Measurements from ENCODE around the gene ZNF790.
A peak's percentile ranks its signal among the peaks of the same experiment; 100 is the strongest.

ZNF790 gene

DNA sequence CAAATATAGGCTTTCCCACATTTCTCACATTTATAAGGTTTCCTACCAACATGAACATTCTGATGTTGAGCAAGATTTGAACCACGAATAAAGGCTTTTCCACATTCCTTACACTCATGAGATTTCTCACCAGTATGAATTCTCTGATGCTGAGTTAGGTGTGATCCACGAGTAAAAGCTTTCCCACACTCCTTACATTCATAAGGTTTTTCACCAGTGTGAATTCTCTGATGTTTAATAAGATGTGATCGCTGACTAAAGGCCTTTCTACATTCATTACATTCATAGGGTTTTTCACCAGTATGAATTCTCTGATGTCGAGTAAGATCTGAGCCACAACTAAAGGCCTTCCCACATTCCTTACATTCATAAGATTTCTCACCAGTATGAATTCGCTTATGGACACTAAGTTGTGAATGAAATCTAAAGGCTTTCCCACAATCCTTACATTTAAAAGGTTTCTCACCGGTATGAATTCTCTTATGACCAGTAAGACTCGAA, 19.0 kb downstream of the ZNF790 start:
- no peak overlapping the region for H4K8ac ChIP-seq (ENCODE audit: low read depth, low read length)
- no peaks in the 10 kb centered on the region for H3K27me3 ChIP-seq (ENCODE audit: control insufficient read depth in 3 of 3, insufficient read depth in 3 of 3, low read depth in 1 of 3, low read length in 3 of 3)
- no peak overlapping the region for H2BK5ac ChIP-seq (ENCODE audit: low read length)
- WGBS, 2 donors (ENCODE audit: extremely low coverage in 2 of 2, insufficient read length in 2 of 2, insufficient replicate concordance in 1 of 2): no CpG with 5 or more reads among the region's 7 CpGs
- H2AK5ac ChIP-seq (ENCODE audit: low read depth, low read length): no peak overlapping the region
- no peak overlapping the region for H3K4me3 ChIP-seq (ENCODE audit: low read length in 2 of 2)
- H3K9me3 ChIP-seq (replicated peaks in 1 of 2; ENCODE audit: control insufficient read depth in 2 of 2, insufficient read depth in 1 of 2, low read depth in 1 of 2, low read length in 2 of 2): peaks cover 32 to 97% of the 10 kb centered on the region in 2 donors
- no peak overlapping the region for H3K4me2 ChIP-seq (ENCODE audit: insufficient read depth, low read length, poor library complexity, severe bottlenecking)
- H4K91ac ChIP-seq (ENCODE audit: low read depth, low read length, poor library complexity): no peak overlapping the region
- H2BK15ac ChIP-seq (ENCODE audit: low read length): no peak overlapping the region
- H2BK12ac ChIP-seq (ENCODE audit: low read length): no peak overlapping the region
- H2AFZ ChIP-seq (ENCODE audit: low read length): no peak overlapping the region
- no peak overlapping the region for H3K23ac ChIP-seq (ENCODE audit: low read depth, low read length, poor library complexity)
- H2BK120ac ChIP-seq (ENCODE audit: low read depth, low read length): no peak overlapping the region
- no peak for DNase-seq (ENCODE audit: low spot score)
- no peaks in the 10 kb centered on the region for H3K79me1 ChIP-seq (ENCODE audit: low read depth, low read length)
- H3K18ac ChIP-seq (ENCODE audit: low read length): no peak overlapping the region
- no peak overlapping the region for H3K14ac ChIP-seq (ENCODE audit: low read length)
- H3K27ac ChIP-seq (replicated peaks; ENCODE audit: low read length): no peak overlapping the region
- peaks cover 23 to 66% of the 10 kb centered on the region in 2 donors for H3K36me3 ChIP-seq (replicated peaks in 1 of 2; ENCODE audit: control insufficient read depth in 2 of 2, insufficient read depth in 2 of 2, low read length in 2 of 2)
- no peak overlapping the region for H3K4ac ChIP-seq (ENCODE audit: low read length)
- H3K4me1 ChIP-seq (ENCODE audit: control insufficient read depth in 2 of 2, insufficient read depth in 1 of 2, low read depth in 1 of 2, low read length in 2 of 2): no peaks in the 10 kb centered on the region
- H3K9ac ChIP-seq (ENCODE audit: low read depth, low read length, poor library complexity): no peak overlapping the region

DNA sequence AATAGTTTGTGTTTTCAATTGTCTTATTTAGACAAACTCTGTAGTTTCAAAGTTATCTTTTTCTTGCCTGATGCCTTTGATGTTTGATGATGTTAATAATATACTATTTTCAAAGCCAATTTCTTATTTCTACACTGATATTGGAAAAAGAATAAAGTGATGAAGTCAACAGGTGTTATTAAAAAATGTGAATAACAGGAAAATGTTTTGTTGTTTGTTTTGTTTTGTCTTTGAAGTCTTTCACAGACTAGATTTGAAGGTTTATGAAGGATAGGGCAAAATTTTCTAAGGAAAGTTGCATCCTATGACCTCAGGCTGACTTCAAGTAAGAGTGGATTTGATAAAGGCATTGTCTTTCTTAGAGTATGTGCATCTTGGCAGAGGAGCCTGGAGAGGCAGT, 31.2 kb downstream of the ZNF790 start:
- no peak overlapping the region for H3K4me3 ChIP-seq (ENCODE audit: low read length in 2 of 2)
- H3K4me2 ChIP-seq (ENCODE audit: insufficient read depth, low read length, poor library complexity, severe bottlenecking): no peak overlapping the region
- no peak overlapping the region for H3K9ac ChIP-seq (ENCODE audit: low read depth, low read length, poor library complexity)
- peaks cover 15 to 27% of the 10 kb centered on the region in 2 donors for H3K9me3 ChIP-seq (replicated peaks in 1 of 2; ENCODE audit: control insufficient read depth in 2 of 2, insufficient read depth in 1 of 2, low read depth in 1 of 2, low read length in 2 of 2)
- no peak overlapping the region for H2BK120ac ChIP-seq (ENCODE audit: low read depth, low read length)
- no peak overlapping the region for H3K27ac ChIP-seq (replicated peaks; ENCODE audit: low read length)
- no peak for DNase-seq (ENCODE audit: low spot score)
- no peak overlapping the region for H3K23ac ChIP-seq (ENCODE audit: low read depth, low read length, poor library complexity)
- H3K79me1 ChIP-seq (ENCODE audit: low read depth, low read length): peaks cover 3% of the 10 kb centered on the region
- no peaks in the 10 kb centered on the region for H3K4me1 ChIP-seq (ENCODE audit: control insufficient read depth in 2 of 2, insufficient read depth in 1 of 2, low read depth in 1 of 2, low read length in 2 of 2)
- no peak overlapping the region for H2AK5ac ChIP-seq (ENCODE audit: low read depth, low read length)
- H2AFZ ChIP-seq (ENCODE audit: low read length): no peak overlapping the region
- H3K4ac ChIP-seq (ENCODE audit: low read length): no peak overlapping the region
- H3K14ac ChIP-seq (ENCODE audit: low read length): no peak overlapping the region
- H3K18ac ChIP-seq (ENCODE audit: low read length): no peak overlapping the region
- peaks cover 0 to 4% of the 10 kb centered on the region in 2 donors for H3K36me3 ChIP-seq (replicated peaks in 1 of 2; ENCODE audit: control insufficient read depth in 2 of 2, insufficient read depth in 2 of 2, low read length in 2 of 2)
- H2BK5ac ChIP-seq (ENCODE audit: low read length): no peak overlapping the region
- H2BK15ac ChIP-seq (ENCODE audit: low read length): no peak overlapping the region
- no peak overlapping the region for H4K91ac ChIP-seq (ENCODE audit: low read depth, low read length, poor library complexity)
- no peak overlapping the region for H2BK12ac ChIP-seq (ENCODE audit: low read length)
- H4K8ac ChIP-seq (ENCODE audit: low read depth, low read length): no peak overlapping the region
- no peaks in the 10 kb centered on the region for H3K27me3 ChIP-seq (ENCODE audit: control insufficient read depth in 3 of 3, insufficient read depth in 3 of 3, low read depth in 1 of 3, low read length in 3 of 3)

DNA sequence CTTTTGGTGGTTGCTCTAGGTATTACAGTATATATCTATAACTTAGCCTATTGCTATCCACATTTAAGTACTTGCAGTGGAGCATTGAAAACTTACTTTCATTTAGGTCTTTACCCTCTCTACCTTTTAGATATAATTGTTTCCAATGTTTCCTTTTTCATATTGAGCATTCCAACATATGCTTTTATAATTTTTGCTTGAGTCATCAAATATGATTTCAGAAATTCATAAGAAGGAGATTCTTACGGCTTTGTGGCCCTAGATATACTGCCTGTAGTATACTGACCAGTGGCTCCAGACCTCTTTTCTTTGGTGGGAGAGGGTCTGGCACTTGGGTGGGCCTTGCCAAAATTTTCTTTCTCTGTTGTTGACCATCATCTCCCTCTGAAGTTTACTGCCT, 32.8 kb downstream of the ZNF790 start:
- Histone ChIP-seq H4K91ac (ENCODE audit: low read depth, low read length, poor library complexity) (no peak overlapping the region), H3K27ac (replicated peaks; ENCODE audit: low read length) (no peak overlapping the region), H2BK12ac (ENCODE audit: low read length) (no peak overlapping the region), H3K4ac (ENCODE audit: low read length) (no peak overlapping the region), H3K4me2 (ENCODE audit: insufficient read depth, low read length, poor library complexity, severe bottlenecking) (no peak overlapping the region), H3K23ac (ENCODE audit: low read depth, low read length, poor library complexity) (no peak overlapping the region), H2BK120ac (ENCODE audit: low read depth, low read length) (no peak overlapping the region), H2BK15ac (ENCODE audit: low read length) (no peak overlapping the region), H3K14ac (ENCODE audit: low read length) (no peak overlapping the region), H3K9ac (ENCODE audit: low read depth, low read length, poor library complexity) (no peak overlapping the region), H3K18ac (ENCODE audit: low read length) (no peak overlapping the region), H4K8ac (ENCODE audit: low read depth, low read length) (no peak overlapping the region), H2AFZ (ENCODE audit: low read length) (no peak overlapping the region), H2BK5ac (ENCODE audit: low read length) (no peak overlapping the region), H3K27me3 (ENCODE audit: control insufficient read depth in 3 of 3, insufficient read depth in 3 of 3, low read depth in 1 of 3, low read length in 3 of 3) (no peaks in the 10 kb centered on the region), H3K36me3 (replicated peaks in 1 of 2; ENCODE audit: control insufficient read depth in 2 of 2, insufficient read depth in 2 of 2, low read length in 2 of 2) (peaks cover 0 to 4% of the 10 kb centered on the region in 2 donors), H3K9me3 (replicated peaks in 1 of 2; ENCODE audit: control insufficient read depth in 2 of 2, insufficient read depth in 1 of 2, low read depth in 1 of 2, low read length in 2 of 2) (peaks cover 12 to 17% of the 10 kb centered on the region in 2 donors), H2AK5ac (ENCODE audit: low read depth, low read length) (no peak overlapping the region), H3K4me3 (ENCODE audit: low read length in 2 of 2) (no peak overlapping the region), H3K4me1 (ENCODE audit: control insufficient read depth in 2 of 2, insufficient read depth in 1 of 2, low read depth in 1 of 2, low read length in 2 of 2) (no peaks in the 10 kb centered on the region), H3K79me1 (ENCODE audit: low read depth, low read length) (peaks cover 5% of the 10 kb centered on the region)
- no CpG with 5 or more reads among the region's 1 CpG for WGBS, 2 donors (ENCODE audit: extremely low coverage in 2 of 2, insufficient read length in 2 of 2, insufficient replicate concordance in 1 of 2)
- no peak for DNase-seq (ENCODE audit: low spot score)

DNA sequence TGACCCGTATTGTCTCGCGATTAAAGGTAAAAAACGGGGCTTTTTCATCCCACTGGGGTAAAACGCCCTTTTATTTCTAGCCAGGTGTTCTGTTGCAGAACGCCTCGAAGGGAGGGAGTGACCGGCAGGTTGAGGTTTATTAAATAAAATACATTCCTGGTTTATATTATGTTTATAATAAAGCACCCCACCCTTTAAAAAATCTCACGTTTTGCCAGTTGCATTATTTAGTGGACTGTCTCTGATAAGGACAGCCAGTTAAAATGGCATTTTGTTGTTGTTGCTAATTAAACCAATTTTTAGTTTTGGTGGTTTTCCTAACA, 40.4 kb downstream of the ZNF790 start:
- H2AK5ac ChIP-seq (ENCODE audit: low read depth, low read length): no peak overlapping the region
- H4K91ac ChIP-seq (ENCODE audit: low read depth, low read length, poor library complexity): no peak overlapping the region
- no peak overlapping the region for H2AFZ ChIP-seq (ENCODE audit: low read length)
- H2BK15ac ChIP-seq (ENCODE audit: low read length): no peak overlapping the region
- no peaks in the 10 kb centered on the region for H3K27me3 ChIP-seq (ENCODE audit: control insufficient read depth in 3 of 3, insufficient read depth in 3 of 3, low read depth in 1 of 3, low read length in 3 of 3)
- no peak overlapping the region for H2BK5ac ChIP-seq (ENCODE audit: low read length)
- H3K4me3 ChIP-seq (ENCODE audit: low read length in 2 of 2): peak overlapping the region in 1 of 2 donors; percentile 86
- peak overlapping the region; percentile 62 for H3K4me2 ChIP-seq (ENCODE audit: insufficient read depth, low read length, poor library complexity, severe bottlenecking)
- no peak overlapping the region for H2BK12ac ChIP-seq (ENCODE audit: low read length)
- H3K9me3 ChIP-seq (replicated peaks in 1 of 2; ENCODE audit: control insufficient read depth in 2 of 2, insufficient read depth in 1 of 2, low read depth in 1 of 2, low read length in 2 of 2): peaks cover 5 to 13% of the 10 kb centered on the region in 2 donors
- WGBS, 2 donors (ENCODE audit: extremely low coverage in 2 of 2, insufficient read length in 2 of 2, insufficient replicate concordance in 1 of 2): no CpG with 5 or more reads among the region's 9 CpGs
- H4K8ac ChIP-seq (ENCODE audit: low read depth, low read length): no peak overlapping the region
- no peak overlapping the region for H3K14ac ChIP-seq (ENCODE audit: low read length)
- no peak overlapping the region for H3K27ac ChIP-seq (replicated peaks; ENCODE audit: low read length)
- H3K36me3 ChIP-seq (replicated peaks in 1 of 2; ENCODE audit: control insufficient read depth in 2 of 2, insufficient read depth in 2 of 2, low read length in 2 of 2): peaks cover 0 to 3% of the 10 kb centered on the region in 2 donors
- H3K4me1 ChIP-seq (ENCODE audit: control insufficient read depth in 2 of 2, insufficient read depth in 1 of 2, low read depth in 1 of 2, low read length in 2 of 2): no peaks in the 10 kb centered on the region
- H3K4ac ChIP-seq (ENCODE audit: low read length): no peak overlapping the region
- no peak overlapping the region for H2BK120ac ChIP-seq (ENCODE audit: low read depth, low read length)
- no peak overlapping the region for H3K18ac ChIP-seq (ENCODE audit: low read length)
- no peak overlapping the region for H3K9ac ChIP-seq (ENCODE audit: low read depth, low read length, poor library complexity)
- H3K79me1 ChIP-seq (ENCODE audit: low read depth, low read length): peaks cover 1% of the 10 kb centered on the region
- H3K23ac ChIP-seq (ENCODE audit: low read depth, low read length, poor library complexity): no peak overlapping the region
- no peak for DNase-seq (ENCODE audit: low spot score)
